ENCODE data around the gene CMPK2.
"Not testable (repeated sequence)": the region's sequence is repeated elsewhere in the genome, so short reads cannot be mapped to it uniquely, and the experiment has no call there.

The CMPK2 gene

GRCh38 chr2:6909431-6910385 is 44.0 kb upstream of the CMPK2 start:
- H3K36me3 Mint-ChIP-seq (ENCODE audit: low read depth): peaks cover 9% of the 10 kb centered on the region
- peaks cover 6% of the 10 kb centered on the region for H3K4me1 Mint-ChIP-seq
- no peak overlapping the region for H3K27ac Mint-ChIP-seq
- TF ChIP-seq CTCF (IDR thresholded peaks at IDR 0.05; ENCODE audit: unreplicated experiment in 3 of 3): no peak
- H3K27me3 Mint-ChIP-seq (ENCODE audit: low read depth): no peaks in the 10 kb centered on the region
- H3K4me3 Mint-ChIP-seq: no peak overlapping the region
- peaks cover 5% of the 10 kb centered on the region for H3K9me3 Mint-ChIP-seq

GRCh38 chr2:6908291-6908690 is 42.6 kb upstream of the CMPK2 start:
- Mint-ChIP-seq H3K27ac (no peak overlapping the region), H3K36me3 (ENCODE audit: low read depth) (peaks cover 8% of the 10 kb centered on the region)

GRCh38 chr2:6906165-6906741 is 40.5 kb upstream of the CMPK2 start:
- Mint-ChIP-seq H3K27me3 (ENCODE audit: low read depth) (no peaks in the 10 kb centered on the region), H3K4me1 (no peaks in the 10 kb centered on the region)
- TF ChIP-seq CTCF (IDR thresholded peaks at IDR 0.05; ENCODE audit: unreplicated experiment in 3 of 3): no peak

More at GRCh38 chr2:6908291-6908690, 42.6 kb upstream of the CMPK2 start:
- no peak for TF ChIP-seq CTCF (IDR thresholded peaks at IDR 0.05; ENCODE audit: unreplicated experiment in 3 of 3)
- Mint-ChIP-seq H3K4me1 (no peaks in the 10 kb centered on the region), H3K27me3 (ENCODE audit: low read depth) (no peaks in the 10 kb centered on the region), H3K4me3 (no peak overlapping the region), H3K9me3 (peaks cover 8% of the 10 kb centered on the region)

GRCh38 chr2:6905668-6906067 is 40.0 kb upstream of the CMPK2 start:
- Mint-ChIP-seq H3K4me3 (no peak overlapping the region), H3K4me1 (no peaks in the 10 kb centered on the region), H3K27me3 (ENCODE audit: low read depth) (no peaks in the 10 kb centered on the region), H3K9me3 (peaks cover 26% of the 10 kb centered on the region), H3K36me3 (ENCODE audit: low read depth) (peaks cover 3% of the 10 kb centered on the region), H3K27ac (no peak overlapping the region)
- no peak for TF ChIP-seq CTCF (IDR thresholded peaks at IDR 0.05; ENCODE audit: unreplicated experiment in 3 of 3)

More at GRCh38 chr2:6906165-6906741, 40.5 kb upstream of the CMPK2 start:
- Mint-ChIP-seq H3K27ac (no peak overlapping the region), H3K9me3 (peaks cover 25% of the 10 kb centered on the region), H3K4me3 (no peak overlapping the region), H3K36me3 (ENCODE audit: low read depth) (peaks cover 3% of the 10 kb centered on the region)

GRCh38 chr2:6902581-6902980 is 36.9 kb upstream of the CMPK2 start:
- H3K27ac Mint-ChIP-seq; H3K4me3 Mint-ChIP-seq; H3K36me3 Mint-ChIP-seq (ENCODE audit: low read depth); H3K27me3 Mint-ChIP-seq (ENCODE audit: low read depth); H3K4me1 Mint-ChIP-seq: not testable (repeated sequence)
- peaks cover 33% of the 10 kb centered on the region for H3K9me3 Mint-ChIP-seq

GRCh38 chr2:6896930-6897759 is 31.4 kb upstream of the CMPK2 start:
- Mint-ChIP-seq H3K27ac (no peak overlapping the region), H3K36me3 (ENCODE audit: low read depth) (no peaks in the 10 kb centered on the region), H3K9me3 (peaks cover 17% of the 10 kb centered on the region), H3K4me3 (no peak overlapping the region), H3K4me1 (no peaks in the 10 kb centered on the region), H3K27me3 (ENCODE audit: low read depth) (no peaks in the 10 kb centered on the region)
- TF ChIP-seq CTCF (IDR thresholded peaks at IDR 0.05; ENCODE audit: unreplicated experiment in 3 of 3): peak; percentile 57 to 71 (median 58)
